Vagina (tissue), 2 donors: ENCODE data around the gene CREBBP. TPM values are rescaled to one million over a fixed set of nuclear protein-coding genes. Genes with fewer than 3 reads are reported as not detected.

Source experiments
- DNase-seq, 2 donors: peaks; one replicate each; pipeline ENCODE4 v3.0.0-alpha.2; 2017; ENCODE audit errors: extremely low spot score in 2 of 2
- H3K27ac ChIP-seq: fragments of 200-600 bp; sonication (generic); one replicate; pipeline ENCODE4 v1.5.1; 2019
- H3K27me3 ChIP-seq: fragments of 200-600 bp; sonication (generic); one replicate; pipeline ENCODE4 v1.5.1; 2019
- H3K36me3 ChIP-seq, 2 donors: fragments of 200-600 bp; sonication (generic); one replicate each; pipeline ENCODE4 v1.5.1; 2017 to 2019
- H3K4me1 ChIP-seq: fragments of 200-600 bp; sonication (generic); one replicate; pipeline ENCODE4 v1.5.1; 2019
- H3K4me3 ChIP-seq, 2 donors: fragments of 200-600 bp; sonication (generic); 1 replicate in 1 of 2; 2 replicates in 1 of 2; pipeline ENCODE4 v1.5.1; 2016 to 2019
- H3K9me3 ChIP-seq: fragments of 200-600 bp; sonication (generic); one replicate; pipeline ENCODE4 v1.5.1; 2019
- POLR2A ChIP-seq, 2 donors: fragments of 450-650 bp; IDR thresholded peaks; one replicate each; pipeline ENCODE4 v1.6.1; 2017; ENCODE audit warnings: antibody characterized with exemption in 2 of 2, mild to moderate bottlenecking in 2 of 2, moderate library complexity in 2 of 2
- POLR2AphosphoS5 ChIP-seq, 2 donors: sonication (generic); formaldehyde crosslinking; IDR thresholded peaks; one replicate each; pipeline ENCODE4 v1.9.0; 2017; ENCODE audit warnings: antibody characterized with exemption in 2 of 2, mild to moderate bottlenecking in 2 of 2, low read depth in 1 of 2; ENCODE audit not compliant: insufficient read depth in 1 of 2
- intact Hi-C: fragments of 100-400 bp; cut with DNase I; formaldehyde crosslinking; loops from one replicate; pipeline ENCODE4 v1.15.1; 2023
- total RNA-seq: library from RNA; depleted of rRNA; stranded (reverse); fragments of >200 nt; gene quantifications from one replicate; pipeline ENCODE4 v1.2.3, GENCODE V29; 2016
- TF ChIP-seq, protein P1 (sequence below), 3 experiments: fragments of 450-650 bp in 2 of 3; fragments of 200-600 bp in 1 of 3; sonication (generic) in 1 of 3; IDR thresholded peaks; one replicate each; pipeline ENCODE4 v1.5.1; 2017 to 2019; ENCODE audit warnings: antibody characterized with exemption in 3 of 3, mild to moderate bottlenecking in 2 of 3, moderate library complexity in 2 of 3

Gene CREBBP
- total RNA-seq, 1 donor from 2014 or later, result 102 TPM

DNA sequence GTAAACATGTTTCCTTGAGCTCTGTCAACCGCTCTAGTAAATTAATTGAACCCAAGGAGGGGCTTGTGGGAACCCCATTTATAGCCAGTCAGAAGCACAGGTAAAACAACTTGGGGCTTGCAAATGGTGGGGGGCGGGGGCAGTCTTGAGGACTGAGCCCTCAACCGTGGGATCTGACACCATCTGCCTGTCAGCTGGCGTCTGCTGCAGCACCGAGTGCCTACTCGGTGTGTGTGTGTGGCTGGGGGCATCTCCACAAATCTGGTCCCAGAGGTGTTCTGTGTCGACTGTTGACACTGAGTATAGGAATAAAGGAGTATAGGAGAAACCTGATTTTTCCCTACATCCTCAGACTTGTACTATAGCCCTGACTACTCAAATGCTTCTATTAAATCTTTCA lies 20.6 kb downstream of the CREBBP start:
- TF ChIP-seq, protein P1, sequence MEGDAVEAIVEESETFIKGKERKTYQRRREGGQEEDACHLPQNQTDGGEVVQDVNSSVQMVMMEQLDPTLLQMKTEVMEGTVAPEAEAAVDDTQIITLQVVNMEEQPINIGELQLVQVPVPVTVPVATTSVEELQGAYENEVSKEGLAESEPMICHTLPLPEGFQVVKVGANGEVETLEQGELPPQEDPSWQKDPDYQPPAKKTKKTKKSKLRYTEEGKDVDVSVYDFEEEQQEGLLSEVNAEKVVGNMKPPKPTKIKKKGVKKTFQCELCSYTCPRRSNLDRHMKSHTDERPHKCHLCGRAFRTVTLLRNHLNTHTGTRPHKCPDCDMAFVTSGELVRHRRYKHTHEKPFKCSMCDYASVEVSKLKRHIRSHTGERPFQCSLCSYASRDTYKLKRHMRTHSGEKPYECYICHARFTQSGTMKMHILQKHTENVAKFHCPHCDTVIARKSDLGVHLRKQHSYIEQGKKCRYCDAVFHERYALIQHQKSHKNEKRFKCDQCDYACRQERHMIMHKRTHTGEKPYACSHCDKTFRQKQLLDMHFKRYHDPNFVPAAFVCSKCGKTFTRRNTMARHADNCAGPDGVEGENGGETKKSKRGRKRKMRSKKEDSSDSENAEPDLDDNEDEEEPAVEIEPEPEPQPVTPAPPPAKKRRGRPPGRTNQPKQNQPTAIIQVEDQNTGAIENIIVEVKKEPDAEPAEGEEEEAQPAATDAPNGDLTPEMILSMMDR (IDR thresholded peaks at IDR 0.05), result no peak
- TF ChIP-seq POLR2AphosphoS5 (IDR thresholded peaks at IDR 0.05; ENCODE audit: insufficient read depth in 1 of 2, low read depth in 1 of 2), result no peak
- TF ChIP-seq POLR2A (IDR thresholded peaks at IDR 0.05), result no peak
- Histone ChIP-seq H3K36me3 (no peaks in the 10 kb centered on the region), H3K4me3 (no peak overlapping the region), H3K4me1 (peaks cover 99% of the 10 kb centered on the region), H3K27ac (no peak overlapping the region), H3K27me3 (no peaks in the 10 kb centered on the region), H3K9me3 (no peaks in the 10 kb centered on the region)
- intact Hi-C loops, result no loop called here
- no peak for DNase-seq

DNA sequence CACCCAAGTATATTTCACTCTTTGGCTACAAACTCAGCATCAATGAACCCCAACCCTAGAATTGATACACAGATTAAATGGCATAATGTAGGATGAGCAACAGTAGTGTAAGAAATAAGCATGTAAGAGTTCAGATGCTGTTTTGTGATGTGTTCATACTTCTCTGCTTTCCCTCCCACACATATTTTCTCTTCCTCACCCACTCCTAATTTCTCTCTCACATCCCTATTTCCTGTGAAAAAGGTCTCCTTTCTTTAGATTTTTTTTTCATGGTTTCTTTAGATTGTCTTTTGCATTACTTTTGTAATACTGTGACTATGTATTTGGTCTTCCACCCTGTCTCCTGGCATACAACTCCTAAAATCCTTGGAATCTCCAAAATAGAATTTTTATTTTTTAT lies 21.7 kb downstream of the CREBBP start:
- Histone ChIP-seq H3K36me3 (no peaks in the 10 kb centered on the region), H3K4me1 (peaks cover 98% of the 10 kb centered on the region), H3K4me3 (no peak overlapping the region), H3K27ac (no peak overlapping the region), H3K9me3 (no peaks in the 10 kb centered on the region), H3K27me3 (no peaks in the 10 kb centered on the region)
- no peak for DNase-seq
- intact Hi-C loops, result no loop called here
- no peak for TF ChIP-seq POLR2A (IDR thresholded peaks at IDR 0.05)
- TF ChIP-seq POLR2AphosphoS5 (IDR thresholded peaks at IDR 0.05; ENCODE audit: insufficient read depth in 1 of 2, low read depth in 1 of 2), result no peak
- TF ChIP-seq, protein P1 (IDR thresholded peaks at IDR 0.05), result no peak

DNA sequence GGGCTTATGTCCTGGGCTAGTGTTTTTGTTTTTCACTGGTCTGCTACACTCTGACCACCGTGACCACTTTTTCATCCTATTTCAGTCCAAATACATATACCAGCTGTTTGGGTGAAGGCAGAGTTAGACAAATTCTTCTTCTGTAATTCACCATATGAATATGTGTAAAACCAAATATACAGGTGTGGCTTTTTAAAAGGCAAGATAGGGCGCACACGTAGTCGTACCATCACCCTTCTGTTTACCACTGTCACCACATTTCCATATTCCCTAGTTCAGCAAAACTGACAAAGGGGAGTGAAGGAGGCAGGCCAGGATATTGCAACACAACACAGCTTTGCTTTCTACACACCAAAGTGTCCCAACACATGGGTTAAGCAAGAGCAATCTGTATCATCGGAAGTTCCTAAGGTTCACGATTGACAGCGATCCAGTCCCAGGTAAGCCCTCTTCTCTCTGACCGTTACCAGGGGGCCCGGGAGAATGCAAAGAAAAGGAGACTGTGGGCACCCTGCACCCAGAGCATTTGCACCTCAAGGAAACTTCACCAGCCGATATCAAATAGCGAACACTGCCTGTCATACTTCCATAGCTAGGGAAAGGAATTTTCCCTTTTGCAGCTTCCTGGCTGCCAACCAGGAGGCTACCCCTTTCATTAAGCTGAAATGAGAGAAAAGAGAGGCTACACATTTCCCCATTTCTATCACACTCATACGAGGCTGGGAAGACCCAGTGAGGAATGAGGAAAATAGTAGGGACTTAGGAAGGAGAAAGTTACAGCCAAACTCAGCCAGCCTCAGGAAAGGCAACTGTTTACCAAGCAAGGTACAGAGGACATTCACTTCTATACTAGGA lies 23.1 kb downstream of the CREBBP start:
- Histone ChIP-seq H3K4me3 (no peak overlapping the region), H3K4me1 (peaks cover 98% of the 10 kb centered on the region), H3K27ac (peak overlapping the region; percentile 57), H3K9me3 (no peaks in the 10 kb centered on the region), H3K36me3 (no peaks in the 10 kb centered on the region), H3K27me3 (no peaks in the 10 kb centered on the region)
- TF ChIP-seq POLR2AphosphoS5 (IDR thresholded peaks at IDR 0.05; ENCODE audit: insufficient read depth in 1 of 2, low read depth in 1 of 2) (peak in 1 of 2 donors; percentile 30), POLR2A (IDR thresholded peaks at IDR 0.05) (no peak)
- DNase-seq, result no peak
- intact Hi-C loops, result no loop called here

DNA sequence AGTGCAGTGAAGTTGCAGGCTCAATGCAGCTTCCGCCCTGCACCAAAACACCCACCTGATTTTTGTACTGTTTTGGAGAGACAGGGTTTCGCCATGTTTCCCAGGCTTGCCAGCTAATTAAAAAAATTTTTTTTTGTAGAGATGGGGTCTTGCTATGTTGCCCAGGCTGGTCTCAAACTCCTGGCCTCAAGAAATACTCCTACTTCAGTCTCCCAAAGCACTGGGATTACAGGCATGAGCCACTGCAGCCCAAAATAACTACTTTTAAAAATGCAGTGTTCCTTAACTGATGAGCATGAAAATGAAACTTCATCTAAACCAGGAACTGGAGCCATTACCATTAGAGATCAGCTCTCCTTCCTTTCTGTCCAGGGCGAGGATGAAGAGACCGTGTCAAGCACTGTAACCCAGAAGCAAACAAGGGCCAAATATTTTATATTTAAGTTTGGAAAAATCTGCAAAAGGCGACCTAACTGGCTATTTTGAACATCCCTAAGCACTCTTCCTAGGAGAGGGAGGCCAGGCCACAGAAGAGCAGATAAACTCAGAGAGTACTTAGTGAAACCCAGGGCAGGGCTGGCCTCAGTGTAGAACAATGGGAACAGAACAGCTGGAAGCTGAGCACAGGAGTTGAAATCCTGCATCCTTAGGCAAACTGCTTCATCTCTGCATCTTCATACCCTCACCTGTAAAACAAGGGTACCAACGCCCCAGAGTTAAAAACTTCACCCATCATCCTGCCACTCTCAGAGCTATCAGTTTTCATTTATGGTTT lies 24.0 kb downstream of the CREBBP start:
- H3K27ac ChIP-seq, result peak overlapping the region; percentile 10
- no peaks in the 10 kb centered on the region for H3K27me3 ChIP-seq
- H3K4me1 ChIP-seq, result peaks cover 94% of the 10 kb centered on the region
- no peaks in the 10 kb centered on the region for H3K36me3 ChIP-seq
- intact Hi-C loops, result no loop called here
- no peak overlapping the region for H3K4me3 ChIP-seq
- no peaks in the 10 kb centered on the region for H3K9me3 ChIP-seq
- no peak for DNase-seq
- TF ChIP-seq, protein P1 (IDR thresholded peaks at IDR 0.05), result no peak
- TF ChIP-seq POLR2A (IDR thresholded peaks at IDR 0.05), result no peak

DNA sequence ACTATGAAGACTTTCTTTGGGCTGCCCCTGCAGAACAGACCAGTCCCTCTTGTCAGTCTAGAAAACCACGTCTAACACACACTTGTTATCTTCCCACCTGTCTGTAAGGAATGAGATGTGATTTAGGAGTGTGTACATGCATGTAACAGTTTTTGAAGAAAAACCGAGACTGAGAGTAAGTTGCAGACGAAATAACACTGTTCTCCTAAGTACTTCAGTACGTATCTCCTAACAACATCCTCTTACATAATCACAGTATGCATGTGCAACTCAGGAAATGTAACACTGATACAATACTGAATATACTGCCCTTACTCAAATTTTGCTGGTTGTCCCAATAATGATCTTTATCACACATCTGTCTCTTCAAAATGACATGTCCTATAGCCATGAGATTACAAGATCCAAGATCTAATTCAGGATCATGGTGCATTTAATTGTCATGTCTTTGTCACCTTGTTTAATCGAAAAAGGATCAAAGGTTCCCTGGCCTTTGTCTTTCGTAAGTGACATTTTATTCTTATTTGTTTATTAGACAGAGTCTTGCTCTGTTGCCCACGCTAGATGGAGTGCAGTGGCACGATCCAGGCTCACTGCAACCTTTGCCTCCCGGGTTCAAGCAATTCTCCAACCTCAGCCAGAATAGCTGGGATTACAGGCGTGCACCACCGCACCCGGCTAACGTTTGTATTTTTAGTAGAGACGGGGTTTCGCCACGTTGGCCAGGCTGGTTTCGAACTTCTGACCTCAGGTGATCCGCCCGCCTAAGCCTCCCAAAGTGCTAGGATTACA lies 25.6 kb downstream of the CREBBP start:
- Histone ChIP-seq H3K4me3 (no peak overlapping the region), H3K27me3 (no peaks in the 10 kb centered on the region), H3K27ac (no peak overlapping the region), H3K4me1 (peaks cover 87% of the 10 kb centered on the region), H3K36me3 (peaks cover 0 to 7% of the 10 kb centered on the region in 2 donors), H3K9me3 (no peaks in the 10 kb centered on the region)
- intact Hi-C loops, result no loop called here
- DNase-seq, result no peak
- no peak for TF ChIP-seq POLR2AphosphoS5 (IDR thresholded peaks at IDR 0.05; ENCODE audit: insufficient read depth in 1 of 2, low read depth in 1 of 2)
- TF ChIP-seq POLR2A (IDR thresholded peaks at IDR 0.05), result no peak
